Panc1 (cell line): Measurements from ENCODE around the gene PTGS2.

Experiments used
- POLR2AphosphoS5 ChIP-seq: IDR thresholded peaks from 2 replicates; pipeline ENCODE4 v1.6.1; 2012; ENCODE audit warnings: mild to moderate bottlenecking, low read depth, low read length, moderate library complexity
- SIN3A ChIP-seq: IDR thresholded peaks from 2 replicates; pipeline ENCODE4 v1.6.1; 2012; ENCODE audit warnings: low read depth, mild to moderate bottlenecking, low read length, moderate library complexity, borderline replicate concordance; ENCODE audit not compliant: insufficient read depth
- TCF7L2 ChIP-seq: IDR thresholded peaks from 2 replicates; pipeline ENCODE4 v1.6.1; 2011; ENCODE audit warnings: mild to moderate bottlenecking, low read depth, low read length, inconsistent platforms
- TF ChIP-seq, protein P1 (sequence below): fragments of 450-650 bp; IDR thresholded peaks from 2 replicates; pipeline ENCODE4 v1.5.1; 2017; ENCODE audit warnings: mild to moderate bottlenecking
- TF ChIP-seq, protein P2 (sequence below), 2 experiments: IDR thresholded peaks; 2 replicates each; pipeline ENCODE4 v1.6.1; 2011 to 2012; ENCODE audit warnings: low read depth in 2 of 2, control low read depth in 1 of 2, low read length in 1 of 2, mild to moderate bottlenecking in 1 of 2, moderate library complexity in 1 of 2; ENCODE audit not compliant: insufficient read depth in 1 of 2

DNA sequence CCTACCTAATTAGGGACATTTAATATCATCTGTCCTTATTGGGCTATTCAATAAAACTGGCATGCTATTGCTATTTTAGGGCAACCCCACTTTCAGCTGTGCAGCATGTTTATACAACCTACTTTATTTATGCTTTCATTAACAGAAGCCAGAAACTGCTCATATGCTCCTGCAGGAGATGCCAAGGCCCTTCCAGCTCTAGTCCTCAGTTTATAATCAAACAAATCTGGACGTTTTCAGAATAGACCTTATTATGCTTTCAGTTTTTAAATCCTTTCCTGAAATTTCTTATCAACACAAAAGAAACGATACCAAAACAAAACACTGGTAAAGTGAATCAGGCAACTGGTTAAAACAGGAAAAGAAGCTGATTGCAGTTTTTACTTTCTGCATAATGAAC lies 53.2 kb downstream of the PTGS2 start:
- TF ChIP-seq, protein P1, sequence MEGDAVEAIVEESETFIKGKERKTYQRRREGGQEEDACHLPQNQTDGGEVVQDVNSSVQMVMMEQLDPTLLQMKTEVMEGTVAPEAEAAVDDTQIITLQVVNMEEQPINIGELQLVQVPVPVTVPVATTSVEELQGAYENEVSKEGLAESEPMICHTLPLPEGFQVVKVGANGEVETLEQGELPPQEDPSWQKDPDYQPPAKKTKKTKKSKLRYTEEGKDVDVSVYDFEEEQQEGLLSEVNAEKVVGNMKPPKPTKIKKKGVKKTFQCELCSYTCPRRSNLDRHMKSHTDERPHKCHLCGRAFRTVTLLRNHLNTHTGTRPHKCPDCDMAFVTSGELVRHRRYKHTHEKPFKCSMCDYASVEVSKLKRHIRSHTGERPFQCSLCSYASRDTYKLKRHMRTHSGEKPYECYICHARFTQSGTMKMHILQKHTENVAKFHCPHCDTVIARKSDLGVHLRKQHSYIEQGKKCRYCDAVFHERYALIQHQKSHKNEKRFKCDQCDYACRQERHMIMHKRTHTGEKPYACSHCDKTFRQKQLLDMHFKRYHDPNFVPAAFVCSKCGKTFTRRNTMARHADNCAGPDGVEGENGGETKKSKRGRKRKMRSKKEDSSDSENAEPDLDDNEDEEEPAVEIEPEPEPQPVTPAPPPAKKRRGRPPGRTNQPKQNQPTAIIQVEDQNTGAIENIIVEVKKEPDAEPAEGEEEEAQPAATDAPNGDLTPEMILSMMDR: no peak
- no peak for TF ChIP-seq POLR2AphosphoS5
- TF ChIP-seq TCF7L2: no peak
- TF ChIP-seq SIN3A: no peak
- TF ChIP-seq, protein P2, sequence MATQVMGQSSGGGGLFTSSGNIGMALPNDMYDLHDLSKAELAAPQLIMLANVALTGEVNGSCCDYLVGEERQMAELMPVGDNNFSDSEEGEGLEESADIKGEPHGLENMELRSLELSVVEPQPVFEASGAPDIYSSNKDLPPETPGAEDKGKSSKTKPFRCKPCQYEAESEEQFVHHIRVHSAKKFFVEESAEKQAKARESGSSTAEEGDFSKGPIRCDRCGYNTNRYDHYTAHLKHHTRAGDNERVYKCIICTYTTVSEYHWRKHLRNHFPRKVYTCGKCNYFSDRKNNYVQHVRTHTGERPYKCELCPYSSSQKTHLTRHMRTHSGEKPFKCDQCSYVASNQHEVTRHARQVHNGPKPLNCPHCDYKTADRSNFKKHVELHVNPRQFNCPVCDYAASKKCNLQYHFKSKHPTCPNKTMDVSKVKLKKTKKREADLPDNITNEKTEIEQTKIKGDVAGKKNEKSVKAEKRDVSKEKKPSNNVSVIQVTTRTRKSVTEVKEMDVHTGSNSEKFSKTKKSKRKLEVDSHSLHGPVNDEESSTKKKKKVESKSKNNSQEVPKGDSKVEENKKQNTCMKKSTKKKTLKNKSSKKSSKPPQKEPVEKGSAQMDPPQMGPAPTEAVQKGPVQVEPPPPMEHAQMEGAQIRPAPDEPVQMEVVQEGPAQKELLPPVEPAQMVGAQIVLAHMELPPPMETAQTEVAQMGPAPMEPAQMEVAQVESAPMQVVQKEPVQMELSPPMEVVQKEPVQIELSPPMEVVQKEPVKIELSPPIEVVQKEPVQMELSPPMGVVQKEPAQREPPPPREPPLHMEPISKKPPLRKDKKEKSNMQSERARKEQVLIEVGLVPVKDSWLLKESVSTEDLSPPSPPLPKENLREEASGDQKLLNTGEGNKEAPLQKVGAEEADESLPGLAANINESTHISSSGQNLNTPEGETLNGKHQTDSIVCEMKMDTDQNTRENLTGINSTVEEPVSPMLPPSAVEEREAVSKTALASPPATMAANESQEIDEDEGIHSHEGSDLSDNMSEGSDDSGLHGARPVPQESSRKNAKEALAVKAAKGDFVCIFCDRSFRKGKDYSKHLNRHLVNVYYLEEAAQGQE (IDR thresholded peaks at IDR 0.05; ENCODE audit: insufficient read depth in 1 of 2, low read depth in 2 of 2, low read length in 1 of 2): no peak
